HG02763 (cell line): ENCODE results near the gene PPP1R16B.
"Not testable (repeated sequence)": the region's sequence is repeated elsewhere in the genome, so short reads cannot be mapped to it uniquely, and the experiment has no call there.

Experiments used
- ATAC-seq: cut with Tn5 transposase; IDR thresholded peaks from one replicate; pipeline ENCODE4 v1.9.1; 2021; ENCODE audit warnings: mild to moderate bottlenecking, moderate library complexity; ENCODE audit not compliant: unreplicated experiment

The PPP1R16B gene

GRCh38 chr20:38843346-38843745 is 37.8 kb downstream of the PPP1R16B start:
- no peak for ATAC-seq

- ATAC-seq: no peak
These were observed 39.5 kb downstream of the PPP1R16B start for GRCh38 chr20:38844963-38845362.

- ATAC-seq: no peak
These were observed 42.3 kb downstream of the PPP1R16B start for GRCh38 chr20:38847840-38848239.

GRCh38 chr20:38853759-38854158 is 48.3 kb downstream of the PPP1R16B start:
- no peak for ATAC-seq

- ATAC-seq: no peak
These were observed 49.2 kb downstream of the PPP1R16B start for GRCh38 chr20:38854654-38855066.

- no peak for ATAC-seq
These were observed 49.9 kb downstream of the PPP1R16B start for GRCh38 chr20:38855356-38855755.

- ATAC-seq: no peak
These were observed 51.1 kb downstream of the PPP1R16B start for GRCh38 chr20:38856570-38856969.

GRCh38 chr20:38857703-38858102 is 52.2 kb downstream of the PPP1R16B start:
- ATAC-seq: no peak

- ATAC-seq: no peak
These were observed 53.7 kb downstream of the PPP1R16B start for GRCh38 chr20:38859070-38859690.

GRCh38 chr20:38859857-38860256 is 54.4 kb downstream of the PPP1R16B start:
- not testable (repeated sequence) for ATAC-seq

- no peak for ATAC-seq
These were observed 55.5 kb downstream of the PPP1R16B start for GRCh38 chr20:38861071-38861401.

- ATAC-seq: no peak
These were observed 56.7 kb downstream of the PPP1R16B start for GRCh38 chr20:38862226-38862625.

- ATAC-seq: peak; percentile 48
These were observed 57.7 kb downstream of the PPP1R16B start for GRCh38 chr20:38863024-38863851.

- ATAC-seq: no peak
These were observed 59.2 kb downstream of the PPP1R16B start for GRCh38 chr20:38864662-38865061.

- ATAC-seq: no peak
These were observed 61.0 kb downstream of the PPP1R16B start for GRCh38 chr20:38866265-38867061.

GRCh38 chr20:38867062-38867359 is 61.5 kb downstream of the PPP1R16B start:
- no peak for ATAC-seq

GRCh38 chr20:38870733-38871559 is 65.4 kb downstream of the PPP1R16B start:
- no peak for ATAC-seq

- no peak for ATAC-seq
These were observed 66.1 kb downstream of the PPP1R16B start for GRCh38 chr20:38871560-38871953.

- ATAC-seq: no peak
These were observed 66.5 kb downstream of the PPP1R16B start for GRCh38 chr20:38872036-38872435.

GRCh38 chr20:38872491-38873049 is 67.1 kb downstream of the PPP1R16B start:
- ATAC-seq: no peak
